Suppressor macrophage treated with lipopolysaccharide for 1 hour (primary cell): ENCODE data around the gene TTC13.

Source experiments
- DNase-seq, 3 donors: peaks; one replicate each; pipeline ENCODE4 v3.0.0-alpha.2; 2020 to 2022

Gene TTC13

GRCh38 chr1:230868736-230869385 is 109.8 kb downstream of the TTC13 start:
- peak; percentile 56 to 69 (median 67) for DNase-seq

DNA sequence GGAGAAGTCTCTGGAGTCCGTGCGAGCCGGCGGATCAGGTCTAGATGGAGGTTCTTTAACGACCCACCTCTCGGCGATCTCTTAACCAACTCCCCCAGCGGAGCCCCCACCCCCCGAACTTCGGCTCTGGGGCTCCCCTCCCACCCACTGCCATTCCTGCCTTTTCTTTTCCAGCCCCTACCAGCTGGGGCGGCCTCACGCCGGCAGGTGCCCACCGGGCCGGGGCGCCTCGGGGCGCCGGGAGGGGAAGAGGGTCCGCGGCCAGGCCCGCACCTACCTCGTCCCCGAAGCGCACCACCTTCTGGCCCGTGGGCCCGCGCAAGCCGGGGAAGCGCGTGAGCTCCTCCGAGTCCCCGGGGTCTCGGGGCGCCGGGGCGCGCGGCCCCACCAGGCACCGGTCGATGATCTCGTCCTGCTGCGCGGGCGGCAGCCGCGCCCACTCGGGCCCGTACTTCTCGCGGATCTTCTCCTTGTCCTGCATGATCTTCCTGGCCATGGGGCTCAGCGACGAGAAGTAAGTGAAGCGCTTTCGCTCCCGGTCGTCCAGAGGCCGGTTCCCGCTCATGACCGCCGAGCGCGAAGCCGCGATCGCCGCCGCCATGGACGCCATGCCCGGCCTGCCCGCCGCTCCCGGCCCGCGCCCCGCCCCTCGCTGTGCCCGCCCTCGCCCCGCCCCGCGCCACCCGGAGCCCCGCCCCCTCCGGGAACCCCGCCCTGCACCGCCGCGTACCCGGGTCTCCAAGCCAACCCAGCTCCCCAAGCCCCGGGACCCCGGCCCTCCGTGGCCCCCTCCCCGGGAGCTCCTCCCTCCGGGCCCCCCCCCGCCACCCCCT is 110.5 kb downstream of the TTC13 start, which contains the start of gene C1orf198:
C1orf198 (minus strand) TSS at position 619 of the 833 bp plus-strand sequence; CDS start at position 610, 9 bp downstream.
- DNase-seq = peak; percentile 66 to 93 (median 83)

GRCh38 chr1:230867101-230867902 is 111.4 kb downstream of the TTC13 start:
- DNase-seq = no peak

DNA sequence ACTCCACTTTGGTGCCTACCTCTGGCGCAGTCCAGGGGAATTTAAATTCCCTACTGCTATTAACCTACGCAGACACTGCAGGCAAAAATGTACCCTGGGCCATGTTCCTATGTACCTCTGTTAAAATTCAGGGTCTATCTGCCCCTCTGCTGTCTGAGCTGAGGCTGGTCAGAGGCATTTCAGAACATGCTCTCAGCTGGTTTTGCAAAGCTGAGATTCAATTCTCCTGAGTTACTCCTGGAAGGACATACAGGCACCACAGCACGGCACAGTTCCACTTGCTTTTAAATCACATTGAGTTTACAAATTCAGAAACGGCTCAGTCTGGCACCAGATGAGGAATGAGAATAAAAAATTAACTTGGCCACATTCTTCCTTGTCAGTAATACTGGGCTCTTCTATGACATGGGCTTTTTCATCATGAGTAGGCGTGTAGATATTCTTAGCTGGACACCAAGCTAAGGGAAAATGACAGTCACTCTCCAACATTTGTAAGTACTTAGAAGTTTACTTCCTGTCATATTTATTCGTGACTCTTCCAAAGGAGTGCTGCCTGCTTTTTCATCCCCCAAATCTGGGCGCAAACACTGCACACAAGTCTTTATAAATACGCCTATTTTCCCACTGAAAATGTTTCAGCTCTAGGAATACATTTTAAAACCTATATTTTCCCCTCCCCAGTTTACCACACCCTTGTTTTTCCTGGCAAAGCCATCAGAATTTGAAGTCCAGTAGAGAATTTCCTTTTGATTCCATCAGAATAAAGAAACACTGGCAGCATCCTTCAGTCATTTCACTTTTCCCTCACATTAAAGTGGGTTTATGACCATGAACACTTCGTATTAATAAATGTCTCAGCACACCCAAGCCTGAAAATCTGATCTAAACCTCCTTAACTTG is 112.2 kb downstream of the TTC13 start:
- DNase-seq = peak; percentile 52 to 69 (median 53)

DNA sequence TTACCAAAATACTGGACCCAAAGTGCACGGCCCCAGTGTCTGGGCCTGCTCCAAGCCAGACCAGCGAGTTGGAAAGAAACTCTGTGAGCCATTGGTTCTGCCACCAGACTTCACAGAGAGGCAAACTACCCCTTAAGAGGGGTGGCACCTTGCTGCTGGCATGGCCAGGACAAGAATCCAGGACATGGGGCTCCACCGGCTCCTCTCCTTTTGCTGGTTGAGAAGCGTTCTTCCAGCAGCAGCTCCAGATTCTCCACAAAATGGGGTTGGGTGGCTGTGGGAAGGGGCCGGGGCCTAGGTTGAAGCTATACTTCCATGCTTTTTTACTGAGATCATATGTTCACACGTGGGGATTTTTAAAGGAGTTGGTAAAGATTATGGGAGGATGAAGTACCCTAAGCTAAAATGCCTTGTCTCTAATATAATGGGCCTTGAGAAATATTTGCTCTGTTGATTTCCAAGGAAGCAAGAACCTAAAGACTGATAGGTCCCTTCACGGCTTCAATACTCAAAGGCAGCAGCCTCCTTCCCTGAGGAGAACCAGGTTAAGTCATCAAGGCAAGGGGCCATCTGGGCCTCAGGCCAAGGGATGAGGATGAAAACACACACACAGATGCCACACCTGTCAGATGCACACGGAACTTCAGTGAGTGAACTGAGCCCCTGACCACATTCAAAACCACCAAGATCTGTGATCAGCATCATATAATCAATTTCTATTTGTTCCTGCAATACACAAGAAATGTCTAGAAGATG is 113.4 kb downstream of the TTC13 start:
- no peak for DNase-seq

DNA sequence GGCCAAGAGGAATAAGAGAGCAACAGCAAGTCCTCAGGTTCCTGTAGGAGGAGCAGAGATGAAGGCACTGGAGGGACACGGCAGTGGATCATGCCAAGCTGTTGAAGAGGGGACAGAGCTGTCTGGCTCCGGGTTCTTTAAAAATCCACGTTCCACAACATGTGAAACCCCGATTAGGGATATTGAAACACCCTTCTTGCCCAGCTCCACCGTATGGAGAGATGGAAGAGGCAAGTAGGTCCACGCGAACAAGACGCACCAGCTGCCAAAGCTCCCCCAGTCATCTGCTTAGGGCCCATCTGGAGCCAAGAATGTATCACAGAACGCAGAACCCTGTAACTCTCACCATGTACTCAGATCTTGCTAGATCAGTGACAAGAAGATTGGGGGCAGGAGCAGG is 114.2 kb downstream of the TTC13 start:
- DNase-seq = no peak

GRCh38 chr1:230863449-230863848 is 115.2 kb downstream of the TTC13 start:
- peak; percentile 27 to 63 (median 52) for DNase-seq

DNA sequence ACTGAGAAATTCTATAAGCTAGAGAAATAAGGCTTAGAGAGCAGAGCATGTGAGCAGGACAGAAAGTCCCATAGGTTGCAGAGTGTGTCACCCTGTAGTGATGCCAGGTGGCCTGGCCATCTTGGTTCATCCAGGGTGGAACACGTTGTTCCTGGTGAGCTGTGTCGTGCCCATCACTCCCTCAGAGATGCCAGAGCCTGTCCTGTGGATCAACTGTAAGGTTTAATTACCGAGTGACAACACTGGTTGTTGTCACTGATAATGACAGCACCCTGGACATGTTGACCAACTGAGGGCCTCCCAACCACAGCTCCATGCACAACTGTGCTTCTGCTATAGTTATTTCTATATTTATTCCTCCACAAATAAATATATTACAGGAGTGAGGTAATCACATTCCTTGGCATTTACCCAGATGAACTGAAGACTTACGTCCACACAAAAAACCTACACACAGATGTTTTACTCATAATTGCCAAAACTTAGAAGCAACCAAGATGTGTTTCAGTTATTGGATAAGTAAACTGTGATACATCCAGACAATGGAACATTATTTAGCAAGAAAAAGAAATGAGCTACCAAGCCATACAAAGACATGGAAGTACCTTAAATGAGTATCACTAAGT is 116.6 kb downstream of the TTC13 start:
- DNase-seq = no peak

DNA sequence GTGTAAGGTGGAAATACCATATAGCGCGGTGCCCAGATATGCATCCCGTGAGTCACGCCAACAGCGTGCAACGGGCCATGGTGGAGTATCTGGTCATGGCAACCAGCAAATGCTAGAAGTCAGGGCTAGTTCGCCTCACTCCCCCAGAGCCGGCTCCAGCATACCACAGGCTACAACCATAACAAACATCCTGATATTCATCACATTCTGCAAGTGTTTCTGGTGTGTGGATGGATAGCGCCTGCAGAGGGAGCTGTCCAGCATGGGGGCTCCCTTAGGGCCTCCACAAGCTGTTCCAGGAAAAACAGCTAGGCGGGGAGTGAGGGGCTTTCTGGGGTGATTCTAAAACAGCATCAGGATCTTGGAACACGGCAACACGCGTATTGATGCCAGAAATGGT is 117.2 kb downstream of the TTC13 start:
- no peak for DNase-seq

DNA sequence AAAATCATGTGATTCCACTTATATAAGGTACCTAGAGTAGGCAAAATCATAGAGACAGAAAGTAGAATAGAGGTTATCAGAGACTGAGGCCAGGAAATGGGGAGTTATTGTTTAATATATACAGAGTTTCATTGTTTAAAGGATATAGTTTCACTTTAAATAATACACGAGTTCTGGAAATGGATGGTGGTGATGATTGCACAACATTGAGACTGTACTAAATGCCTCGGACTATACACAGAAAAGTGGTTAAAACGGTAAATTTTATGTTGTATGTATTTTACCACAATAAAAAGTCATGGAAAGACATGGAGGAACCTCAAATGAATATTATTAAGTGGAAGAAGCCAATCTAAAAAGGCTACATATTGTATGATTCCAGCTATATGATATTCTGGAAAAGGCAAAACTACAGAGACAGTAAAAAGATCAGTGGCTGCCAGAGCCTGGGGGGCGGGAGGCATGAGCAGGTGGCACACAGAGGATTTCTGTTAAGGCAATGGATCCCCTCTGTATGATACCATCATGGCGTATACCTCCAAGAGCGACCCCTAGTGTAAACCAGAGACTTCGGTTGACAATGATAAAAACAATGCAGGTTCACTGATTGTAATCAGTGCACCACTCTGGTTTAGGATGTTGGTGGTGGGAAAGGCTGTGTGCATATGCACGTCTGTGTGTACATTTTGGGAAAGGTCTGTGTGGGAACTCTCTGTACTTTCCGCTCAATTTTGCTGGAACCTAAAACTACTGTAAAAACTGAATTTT is 117.9 kb downstream of the TTC13 start:
- no peak for DNase-seq

DNA sequence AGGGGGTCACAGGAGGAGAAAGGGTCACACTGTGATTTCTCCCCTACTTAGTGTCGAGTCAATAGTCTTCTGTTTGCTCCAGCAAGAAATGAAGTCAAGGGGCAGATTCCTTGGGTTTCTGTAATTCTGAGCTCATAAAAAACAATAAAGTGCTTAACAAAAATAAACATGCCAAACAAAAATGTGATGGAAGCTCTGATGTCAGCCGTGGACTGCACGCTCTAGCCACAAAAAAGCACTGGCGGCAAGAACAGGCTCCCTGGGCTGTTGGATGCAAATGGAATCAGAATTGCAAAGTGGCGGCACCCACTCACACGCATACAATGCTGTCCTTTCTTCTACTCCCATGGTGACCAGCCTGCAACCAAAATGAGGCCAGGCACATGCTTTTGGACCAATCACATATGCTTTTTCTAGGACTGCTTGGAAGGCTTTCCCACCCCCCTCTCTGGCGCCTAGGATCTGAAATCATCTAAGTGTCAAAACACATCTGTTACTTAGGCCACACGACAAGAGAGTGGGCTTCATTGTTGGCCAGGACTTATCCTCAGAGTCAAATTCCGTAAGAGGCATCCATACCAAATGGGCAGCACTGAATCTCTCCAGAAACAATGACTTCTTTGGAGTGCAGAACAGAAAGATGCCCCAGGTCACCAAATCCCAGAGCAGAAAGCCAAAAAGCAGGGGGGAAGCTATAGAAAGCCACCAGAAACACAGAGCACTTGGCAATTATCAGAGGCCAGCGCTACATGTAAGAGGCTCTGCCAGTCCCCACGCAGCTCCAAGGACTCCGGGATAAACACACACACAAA is 119.5 kb downstream of the TTC13 start:
- DNase-seq = no peak

GRCh38 chr1:230858236-230858820 is 120.3 kb downstream of the TTC13 start:
- DNase-seq = no peak

- DNase-seq = no peak
Measured at GRCh38 chr1:230857822-230858221, 120.8 kb downstream of the TTC13 start.

- DNase-seq = no peak
Measured at GRCh38 chr1:230857077-230857476, 121.6 kb downstream of the TTC13 start.
